DOHH2 (cell line): ENCODE results near the gene GLCE.

ENCODE experiments used
- H3F3A ChIP-seq: fragments of 200-600 bp; sonication (generic), shearing (Covaris generic); 2 replicates; pipeline ENCODE4 v1.6.0; 2016; ENCODE audit warnings: antibody characterized with exemption, mild to moderate bottlenecking; ENCODE audit not compliant: control insufficient read depth, insufficient read depth
- H3K27ac ChIP-seq: fragments of 200-600 bp; sonication (generic); 2 replicates; pipeline ENCODE4 v1.5.1; 2014; ENCODE audit warnings: low read depth, mild to moderate bottlenecking, low read length, moderate library complexity
- H3K27me3 ChIP-seq: fragments of 200-600 bp; sonication (generic); 2 replicates; pipeline ENCODE4 v1.6.1; 2014; ENCODE audit warnings: mild to moderate bottlenecking, low read length, mixed read lengths; ENCODE audit not compliant: control insufficient read depth
- H3K36me3 ChIP-seq: fragments of 200-600 bp; sonication (generic); 2 replicates; pipeline ENCODE4 v1.6.1; 2014; ENCODE audit warnings: mild to moderate bottlenecking, low read length, moderate library complexity, mixed read lengths; ENCODE audit not compliant: control insufficient read depth
- H3K4me1 ChIP-seq: fragments of 200-600 bp; sonication (generic); 2 replicates; pipeline ENCODE4 v1.6.1; 2014; ENCODE audit warnings: mild to moderate bottlenecking, low read length, mixed read lengths; ENCODE audit not compliant: control insufficient read depth
- H3K4me2 ChIP-seq: fragments of 200-600 bp; sonication (generic); 2 replicates; pipeline ENCODE4 v1.6.0; 2014; ENCODE audit warnings: mild to moderate bottlenecking, low read length, moderate library complexity
- H3K4me3 ChIP-seq: fragments of 200-600 bp; sonication (generic); 2 replicates; pipeline ENCODE4 v1.5.1; 2014; ENCODE audit warnings: mild to moderate bottlenecking, low read length, mixed read lengths
- H3K79me2 ChIP-seq: fragments of 200-600 bp; sonication (generic); 2 replicates; pipeline ENCODE4 v1.6.1; 2014; ENCODE audit warnings: mild to moderate bottlenecking, low read length, mixed read lengths; ENCODE audit not compliant: control insufficient read depth
- H3K9me2 ChIP-seq: fragments of 200-600 bp; sonication (generic); replicated peaks from 2 replicates; pipeline ENCODE4 v1.6.1; 2014; ENCODE audit warnings: mild to moderate bottlenecking, low read length, mixed read lengths; ENCODE audit not compliant: control insufficient read depth
- H3K9me3 ChIP-seq: fragments of 200-600 bp; sonication (generic); 2 replicates; pipeline ENCODE4 v1.6.1; 2014; ENCODE audit warnings: antibody characterized with exemption, low read length, mixed read lengths; ENCODE audit not compliant: control insufficient read depth, insufficient read depth
- H4K20me1 ChIP-seq: fragments of 200-600 bp; sonication (generic); 2 replicates; pipeline ENCODE4 v1.6.0; 2014; ENCODE audit warnings: low read depth, mild to moderate bottlenecking, antibody characterized with exemption, low read length, moderate library complexity; ENCODE audit not compliant: control insufficient read depth, insufficient read depth
- EZH2phosphoT487 ChIP-seq: fragments of 200-600 bp; sonication (generic); IDR thresholded peaks from 2 replicates; pipeline ENCODE4 v1.6.1; 2017; ENCODE audit warnings: borderline replicate concordance, mild to moderate bottlenecking, antibody characterized with exemption, low read length, moderate library complexity, mixed read lengths
- TF ChIP-seq, protein P1 (sequence below): fragments of 200-600 bp; sonication (generic); IDR thresholded peaks from one replicate; pipeline ENCODE4 v1.5.1; 2014; ENCODE audit warnings: antibody characterized with exemption, mild to moderate bottlenecking, low read depth, low read length; ENCODE audit not compliant: poor library complexity, severe bottlenecking

GLCE gene

DNA sequence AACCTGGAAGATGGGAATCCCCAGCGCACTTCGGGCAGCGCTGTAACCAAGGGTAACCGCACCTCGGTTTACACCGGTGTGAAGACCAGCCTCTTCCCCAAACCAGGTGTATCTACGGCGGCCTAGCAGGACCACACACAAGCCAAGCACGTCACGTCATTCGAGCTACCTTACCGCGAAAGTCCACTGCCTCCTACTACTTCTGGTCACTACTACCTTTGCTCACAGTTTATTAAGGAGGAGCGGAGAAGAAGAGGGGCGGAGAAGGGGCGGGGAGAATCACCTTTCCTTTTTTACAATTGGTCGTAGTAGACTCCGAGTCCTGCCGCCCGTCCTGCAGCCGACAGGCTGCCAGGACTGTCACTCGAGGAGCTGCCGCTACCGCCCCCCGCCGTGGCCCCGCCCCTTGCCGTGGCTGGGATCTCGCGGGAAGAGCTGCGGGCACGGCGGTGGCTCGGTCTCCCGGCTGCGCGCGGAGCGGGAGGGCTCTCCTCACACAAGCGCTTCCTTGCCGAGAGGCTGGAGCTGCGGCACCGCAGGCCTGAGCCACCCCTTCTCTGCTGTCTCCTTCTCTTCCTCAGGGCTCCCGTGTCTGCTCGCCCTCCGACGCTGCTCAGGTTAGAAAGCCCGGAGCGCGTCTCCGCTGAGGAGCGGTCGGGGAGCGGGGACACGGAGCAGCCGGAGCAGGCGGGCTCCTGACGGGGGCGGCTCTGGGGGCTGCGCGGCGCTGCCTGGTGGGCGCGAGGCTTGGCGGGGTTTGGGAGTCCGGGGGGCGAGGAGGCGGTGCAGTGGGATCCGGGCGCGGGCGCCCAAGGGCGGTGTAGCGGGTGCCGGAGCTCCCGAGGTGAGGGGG, at the start of gene GLCE:
Gene GLCE (plus strand): TSS at position 495 of the 853 bp plus-strand sequence. CDS start 95,172 bp downstream, outside the sequence.
- Histone ChIP-seq H3K36me3 (no peaks in the 10 kb centered on the region), H3F3A (no peaks in the 10 kb centered on the region), H3K4me2 (peak within 1 kb of the TSS; percentile 92), H3K27me3 (peaks cover 3% of the 10 kb centered on the region; the same call in 1 of the 2 replicates), H3K4me3 (peak within 1 kb of the TSS; percentile 84), H3K79me2 (peaks cover 37% of the 10 kb centered on the region), H3K4me1 (peaks cover 18% of the 10 kb centered on the region), H3K9me2 (no peaks in the 10 kb centered on the region), H3K27ac (no peak within 1 kb of the TSS), H3K9me3 (no peaks in the 10 kb centered on the region), H4K20me1 (no peaks in the 10 kb centered on the region; the same call in 1 of the 2 replicates)
- TF ChIP-seq, protein P1, sequence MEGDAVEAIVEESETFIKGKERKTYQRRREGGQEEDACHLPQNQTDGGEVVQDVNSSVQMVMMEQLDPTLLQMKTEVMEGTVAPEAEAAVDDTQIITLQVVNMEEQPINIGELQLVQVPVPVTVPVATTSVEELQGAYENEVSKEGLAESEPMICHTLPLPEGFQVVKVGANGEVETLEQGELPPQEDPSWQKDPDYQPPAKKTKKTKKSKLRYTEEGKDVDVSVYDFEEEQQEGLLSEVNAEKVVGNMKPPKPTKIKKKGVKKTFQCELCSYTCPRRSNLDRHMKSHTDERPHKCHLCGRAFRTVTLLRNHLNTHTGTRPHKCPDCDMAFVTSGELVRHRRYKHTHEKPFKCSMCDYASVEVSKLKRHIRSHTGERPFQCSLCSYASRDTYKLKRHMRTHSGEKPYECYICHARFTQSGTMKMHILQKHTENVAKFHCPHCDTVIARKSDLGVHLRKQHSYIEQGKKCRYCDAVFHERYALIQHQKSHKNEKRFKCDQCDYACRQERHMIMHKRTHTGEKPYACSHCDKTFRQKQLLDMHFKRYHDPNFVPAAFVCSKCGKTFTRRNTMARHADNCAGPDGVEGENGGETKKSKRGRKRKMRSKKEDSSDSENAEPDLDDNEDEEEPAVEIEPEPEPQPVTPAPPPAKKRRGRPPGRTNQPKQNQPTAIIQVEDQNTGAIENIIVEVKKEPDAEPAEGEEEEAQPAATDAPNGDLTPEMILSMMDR, result no peak
- TF ChIP-seq EZH2phosphoT487, result no peak

DNA sequence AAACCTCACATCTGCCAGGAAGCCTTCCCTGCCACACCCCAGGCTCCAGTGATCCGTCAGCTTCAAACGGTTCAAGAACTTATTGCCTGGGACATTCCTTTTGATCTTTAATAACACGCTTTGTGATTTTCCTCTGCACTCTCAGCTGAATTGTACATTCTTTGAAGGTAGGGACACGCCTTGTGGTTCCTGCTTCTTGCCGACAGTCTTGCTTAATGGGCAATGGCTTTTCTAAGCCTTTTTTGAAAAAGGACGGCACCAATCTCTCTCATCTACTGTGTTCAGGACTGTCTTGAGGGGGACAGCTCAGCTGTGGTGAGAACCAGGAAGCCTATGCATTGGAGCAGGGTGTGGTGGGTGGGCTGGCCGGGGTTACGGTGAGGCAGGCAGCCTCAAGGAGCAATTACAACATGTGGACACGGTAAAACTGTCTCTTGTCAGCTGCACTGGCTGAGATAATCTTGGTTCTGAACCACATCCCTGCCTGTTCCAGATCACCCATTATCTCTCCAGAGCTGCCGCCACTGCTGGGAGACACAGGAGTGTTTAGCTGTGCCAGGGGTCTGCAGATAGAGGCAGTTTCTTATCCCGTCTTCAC, 46.0 kb upstream of the GLCE start:
- Histone ChIP-seq H3K27me3 (peaks cover 16% of the 10 kb centered on the region; the same call in 1 of the 2 replicates), H3K4me1 (no peaks in the 10 kb centered on the region), H3F3A (no peaks in the 10 kb centered on the region), H4K20me1 (no peaks in the 10 kb centered on the region), H3K9me2 (no peaks in the 10 kb centered on the region), H3K4me2 (no peak overlapping the region), H3K4me3 (no peak overlapping the region), H3K27ac (no peak overlapping the region), H3K9me3 (no peaks in the 10 kb centered on the region), H3K79me2 (no peaks in the 10 kb centered on the region), H3K36me3 (no peaks in the 10 kb centered on the region)
- TF ChIP-seq, protein P1, result no peak
- no peak for TF ChIP-seq EZH2phosphoT487

DNA sequence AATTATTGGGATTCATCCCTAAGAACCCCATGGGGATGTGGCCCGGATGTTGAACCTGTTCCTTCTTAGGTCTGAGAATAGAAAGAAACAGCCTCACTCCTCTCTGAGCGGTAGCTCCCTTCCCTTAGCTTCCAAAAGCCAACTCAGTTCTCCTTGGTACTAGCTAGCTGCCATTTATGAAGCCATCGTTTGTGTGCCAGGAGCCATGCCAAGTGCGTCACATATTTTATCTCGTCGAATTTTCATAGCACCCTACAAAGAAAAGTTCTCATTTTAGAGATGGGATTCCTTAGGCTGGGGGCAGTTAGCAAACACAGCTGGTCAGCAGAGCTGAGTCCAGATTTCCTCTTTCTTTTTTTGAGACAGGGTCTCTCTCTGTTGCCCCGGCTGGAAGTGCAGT, 45.4 kb upstream of the GLCE start:
- H3K4me2 ChIP-seq, result no peak overlapping the region
- no peak overlapping the region for H3K4me3 ChIP-seq
- no peaks in the 10 kb centered on the region for H3K9me2 ChIP-seq
- H3K4me1 ChIP-seq, result no peaks in the 10 kb centered on the region
- H3K79me2 ChIP-seq, result no peaks in the 10 kb centered on the region
- H4K20me1 ChIP-seq, result no peaks in the 10 kb centered on the region
- TF ChIP-seq, protein P1, result no peak
- TF ChIP-seq EZH2phosphoT487, result no peak
- H3F3A ChIP-seq, result no peaks in the 10 kb centered on the region
- H3K27me3 ChIP-seq, result peaks cover 16% of the 10 kb centered on the region; the same call in 1 of the 2 replicates
- H3K36me3 ChIP-seq, result no peaks in the 10 kb centered on the region
- H3K9me3 ChIP-seq, result no peaks in the 10 kb centered on the region
- H3K27ac ChIP-seq, result no peak overlapping the region
